Right hindlimb (tissue), 1 donor: ENCODE results near the gene SUCLG2.

ENCODE experiments used
- DNase-seq: peaks from one replicate; pipeline ENCODE4 v3.0.0-alpha.2; 2018

Gene SUCLG2

DNA sequence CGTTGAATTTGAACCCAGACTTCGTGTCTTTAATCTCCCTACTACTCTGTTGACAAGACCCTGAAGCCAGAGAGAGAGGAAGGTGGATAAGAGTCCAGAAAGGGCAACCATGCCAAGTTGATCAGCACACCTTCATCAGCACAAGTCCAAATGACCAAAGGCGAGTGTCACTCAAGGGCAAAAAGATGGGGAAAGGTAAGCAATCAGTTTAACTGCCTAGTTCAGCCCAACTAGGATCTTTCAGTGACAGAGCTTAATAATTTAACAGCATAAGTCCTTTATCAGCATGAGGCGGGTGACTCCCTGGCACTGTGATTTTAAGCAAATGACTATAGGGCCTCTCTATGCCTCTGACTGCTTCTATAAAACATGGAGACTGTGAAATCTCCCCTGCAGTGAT, 6.2 kb downstream of the SUCLG2 start:
- no peak for DNase-seq

- no peak for DNase-seq
These were observed 7.0 kb downstream of the SUCLG2 start for GRCh38 chr3:67647390-67647878.

DNA sequence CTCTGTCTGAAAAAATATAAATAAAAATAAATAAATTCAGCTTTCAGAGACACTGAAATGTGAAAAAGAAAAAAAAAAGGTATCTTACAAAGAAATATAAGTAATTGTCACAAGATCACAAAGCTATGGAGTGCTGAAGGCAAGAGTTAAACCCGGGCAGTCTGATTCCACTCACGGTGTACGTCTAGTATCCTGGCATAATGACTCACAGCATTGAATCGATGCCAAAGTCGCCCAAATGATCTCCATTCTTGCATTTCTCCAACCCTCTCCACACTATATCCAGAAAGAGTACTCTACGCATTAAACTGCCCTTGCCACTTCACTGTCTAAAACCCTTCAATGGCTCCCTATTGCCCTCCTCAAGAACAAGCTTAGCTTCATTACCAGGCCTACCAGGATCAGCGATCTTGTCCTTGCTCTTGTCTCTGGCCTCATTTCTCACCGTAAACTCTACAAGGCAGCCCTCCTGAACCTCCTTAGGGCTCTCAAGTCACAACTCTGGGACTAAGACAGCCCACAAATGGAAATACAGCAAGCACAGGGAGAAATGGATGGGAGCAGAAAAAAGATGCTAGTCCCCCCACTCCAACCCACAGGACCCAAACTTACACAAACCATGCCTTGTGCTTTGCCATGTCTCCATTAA, 7.7 kb downstream of the SUCLG2 start:
- DNase-seq: no peak

GRCh38 chr3:67644827-67645226, 9.6 kb downstream of the SUCLG2 start:
- DNase-seq: no peak

DNA sequence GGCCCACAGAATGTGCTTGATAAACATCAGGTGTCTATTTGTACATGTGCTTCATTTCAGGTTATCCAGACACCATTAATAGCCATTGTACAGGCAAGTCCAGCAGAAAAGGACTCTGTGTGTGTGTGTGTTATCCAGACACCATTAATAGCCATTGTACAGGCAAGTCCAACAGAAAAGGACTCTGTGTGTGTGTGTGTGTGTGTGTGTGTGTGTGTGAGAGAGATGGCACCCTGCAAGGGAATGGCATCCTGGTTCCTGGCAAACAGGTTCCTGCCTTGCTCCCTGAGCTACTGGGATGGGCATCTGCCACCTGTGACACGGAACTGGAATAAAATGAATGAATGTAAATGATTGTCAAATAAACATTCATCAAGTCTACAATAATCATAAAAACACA, 11.7 kb downstream of the SUCLG2 start:
- no peak for DNase-seq

GRCh38 chr3:67642190-67642589, 12.2 kb downstream of the SUCLG2 start:
- no peak for DNase-seq

GRCh38 chr3:67641451-67641850, 13.0 kb downstream of the SUCLG2 start:
- DNase-seq: no peak

DNA sequence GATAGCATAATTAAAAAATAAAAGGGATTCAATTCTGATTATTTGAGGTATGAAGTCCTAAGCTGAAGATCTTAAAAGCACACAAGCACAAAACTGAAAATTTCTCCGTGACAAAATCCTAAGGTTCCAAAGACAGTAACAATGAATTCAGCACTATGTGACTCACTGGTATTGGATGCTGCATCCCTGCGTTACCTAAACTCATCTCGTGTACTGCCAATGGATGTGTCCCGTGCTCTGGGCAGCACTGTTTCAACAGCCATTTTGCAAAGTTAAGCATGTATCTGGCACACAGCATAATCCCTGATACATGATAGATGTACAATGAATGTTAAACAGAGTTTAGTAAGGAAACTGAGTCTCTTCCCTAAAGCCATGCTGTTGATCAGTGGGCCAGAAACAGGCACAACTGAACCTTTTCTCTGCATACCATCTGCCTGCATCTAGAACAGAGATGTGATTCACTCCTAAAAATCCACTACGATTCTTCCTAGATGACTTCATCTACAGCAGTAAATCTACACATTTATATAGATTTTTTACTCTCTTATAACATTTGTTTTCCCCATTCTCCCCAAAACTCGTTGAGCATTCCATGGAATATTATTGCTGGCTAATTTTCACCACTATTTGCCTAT, 14.3 kb downstream of the SUCLG2 start:
- no peak for DNase-seq

GRCh38 chr3:67637255-67637900, 17.0 kb downstream of the SUCLG2 start:
- DNase-seq: no peak

DNA sequence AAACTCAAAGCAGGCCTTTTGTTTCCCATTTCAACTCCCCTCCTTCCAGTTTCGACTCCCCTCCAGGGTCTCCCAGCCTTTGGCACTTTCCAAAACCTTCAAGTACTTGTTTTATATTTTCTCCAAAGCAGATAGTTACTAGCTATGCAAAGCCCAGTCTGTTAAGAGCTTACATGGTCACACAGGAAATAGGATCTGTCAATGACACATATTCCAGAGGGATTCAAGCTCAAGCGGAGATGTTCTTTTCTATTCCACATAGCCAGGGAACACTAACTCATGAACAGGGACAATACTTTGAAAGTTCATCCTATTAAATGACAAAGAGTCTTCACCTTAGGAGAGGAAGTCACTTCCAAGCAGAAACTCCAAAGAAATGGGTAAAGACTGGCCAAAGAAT, 18.6 kb downstream of the SUCLG2 start:
- DNase-seq: no peak

DNA sequence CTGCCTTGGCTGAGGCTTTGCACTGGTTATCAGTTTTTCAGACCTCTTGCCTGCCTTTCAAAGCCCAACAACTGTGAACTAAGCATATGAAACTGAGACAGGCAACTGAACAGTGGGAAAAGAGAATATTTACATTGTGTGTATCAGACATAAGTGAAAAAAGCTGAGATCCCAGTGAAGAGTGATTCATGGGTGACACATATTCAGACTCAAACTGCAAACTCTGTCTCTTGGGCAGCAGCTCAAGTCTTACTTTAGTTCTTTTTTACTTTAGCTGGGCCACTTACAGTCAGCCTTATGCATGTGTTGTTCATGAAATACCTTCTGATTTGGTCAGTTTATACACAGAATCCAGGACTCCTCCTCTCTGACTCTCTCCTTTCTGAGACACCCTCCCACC, 19.2 kb downstream of the SUCLG2 start:
- no peak for DNase-seq

DNA sequence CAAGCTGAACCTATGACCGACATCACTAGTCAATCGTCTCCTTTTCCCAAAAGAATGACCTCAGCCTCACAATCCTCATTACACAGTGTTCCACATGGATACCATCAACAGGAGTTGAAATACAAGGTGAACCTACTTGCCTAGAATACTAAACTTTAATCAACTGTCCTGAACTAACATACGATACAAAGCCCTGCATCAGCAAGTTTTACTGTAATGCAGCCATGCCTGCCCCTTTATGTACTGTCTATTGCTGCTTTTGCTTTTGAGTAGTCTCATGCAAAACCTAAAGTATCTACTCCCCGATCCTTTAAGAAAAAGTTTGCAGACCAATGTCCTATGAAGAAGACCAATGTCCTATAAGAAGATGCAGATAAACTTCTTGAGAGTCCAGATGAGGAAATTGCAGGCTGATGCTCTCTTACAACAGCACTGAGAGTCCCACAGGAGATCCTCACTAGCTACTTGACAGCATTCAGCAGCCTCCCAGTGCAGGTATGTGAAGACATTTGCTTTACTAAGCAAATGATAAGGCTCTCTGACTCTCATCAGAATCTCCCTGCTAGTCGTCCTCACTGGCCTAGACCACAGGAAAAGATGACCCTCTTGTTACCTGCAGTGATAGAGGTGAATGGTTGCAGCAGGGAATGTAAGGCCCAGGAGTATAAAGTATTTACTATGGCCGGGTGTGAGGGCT, 23.6 kb downstream of the SUCLG2 start:
- DNase-seq: no peak

- DNase-seq: no peak
These were observed 29.7 kb downstream of the SUCLG2 start for GRCh38 chr3:67624687-67625086.

DNA sequence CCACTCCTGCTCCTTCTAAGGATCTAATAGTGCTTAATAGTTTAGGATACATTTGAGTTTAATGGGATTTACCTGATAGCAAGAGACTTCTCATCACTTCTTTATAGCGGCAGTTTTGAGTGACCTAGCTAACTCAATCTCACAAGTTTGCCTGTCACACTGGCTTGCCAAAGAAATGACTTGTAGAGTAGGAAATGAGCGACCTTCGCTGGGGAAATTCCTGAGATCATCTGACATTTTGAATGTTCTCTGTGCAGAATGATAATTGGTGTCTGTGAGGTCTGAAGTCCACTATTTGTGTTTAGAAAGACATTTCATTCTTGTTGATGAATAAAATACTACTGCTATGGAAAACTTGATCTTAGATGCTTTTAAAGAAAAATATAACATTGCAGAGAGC, 30.3 kb downstream of the SUCLG2 start:
- no peak for DNase-seq

DNA sequence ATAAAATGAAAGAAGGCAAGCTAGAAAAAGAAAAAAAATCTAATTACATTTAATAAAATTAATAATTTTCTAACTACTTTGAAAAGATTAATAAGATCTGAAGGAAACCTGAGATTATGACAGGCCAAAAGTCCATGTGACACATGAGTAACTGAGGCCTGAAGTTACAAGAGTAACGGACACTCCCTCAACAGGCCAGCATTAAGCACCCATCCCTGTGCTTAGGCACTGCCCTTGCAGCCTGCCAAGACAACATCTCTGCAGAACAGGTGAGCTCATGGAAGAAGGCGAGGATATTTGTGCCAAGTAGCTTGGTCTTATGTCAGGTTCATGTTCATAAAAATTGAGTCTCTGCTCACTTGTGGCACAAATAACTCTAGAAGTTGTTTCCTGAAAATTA, 31.8 kb downstream of the SUCLG2 start:
- DNase-seq: no peak

DNA sequence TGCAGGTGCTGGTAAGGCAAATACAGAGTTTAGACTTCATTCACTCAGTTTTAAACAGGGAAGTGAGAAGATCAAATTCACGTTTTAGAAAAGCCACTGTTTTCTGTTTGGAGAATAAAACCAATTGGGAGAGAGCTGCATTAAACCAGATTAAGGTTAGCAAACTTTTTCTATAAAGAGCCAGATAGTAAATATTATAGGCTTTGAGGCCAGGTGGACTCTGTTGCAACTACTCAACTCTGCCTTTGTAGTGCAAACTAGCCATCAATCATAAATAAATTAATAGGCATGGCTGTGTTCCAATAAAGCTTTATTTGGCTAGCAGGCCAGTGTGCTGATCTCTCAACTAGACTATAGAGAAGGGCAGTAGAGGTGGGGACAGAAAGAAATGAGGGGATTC, 33.5 kb downstream of the SUCLG2 start:
- DNase-seq: no peak

DNA sequence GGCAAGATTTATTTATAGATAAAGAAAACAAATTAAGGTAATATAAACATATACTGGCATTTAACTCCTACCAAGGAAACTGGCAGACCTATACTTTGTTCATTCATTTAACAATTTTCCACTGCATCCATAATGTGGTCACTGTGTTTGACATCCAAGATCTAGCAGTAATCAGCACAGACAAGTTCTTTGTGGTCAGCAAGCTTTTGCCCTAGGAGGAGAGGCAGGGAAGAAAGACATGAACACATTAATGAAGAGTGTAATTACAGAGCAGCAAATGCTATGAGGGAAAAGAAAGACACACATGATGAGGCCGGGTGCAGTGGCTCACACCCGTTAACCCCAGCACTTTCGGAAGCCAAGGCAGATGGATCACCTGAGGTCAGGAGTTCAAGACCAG, 34.4 kb downstream of the SUCLG2 start:
- DNase-seq: no peak

- DNase-seq: no peak
These were observed 36.9 kb downstream of the SUCLG2 start for GRCh38 chr3:67617518-67617917.

DNA sequence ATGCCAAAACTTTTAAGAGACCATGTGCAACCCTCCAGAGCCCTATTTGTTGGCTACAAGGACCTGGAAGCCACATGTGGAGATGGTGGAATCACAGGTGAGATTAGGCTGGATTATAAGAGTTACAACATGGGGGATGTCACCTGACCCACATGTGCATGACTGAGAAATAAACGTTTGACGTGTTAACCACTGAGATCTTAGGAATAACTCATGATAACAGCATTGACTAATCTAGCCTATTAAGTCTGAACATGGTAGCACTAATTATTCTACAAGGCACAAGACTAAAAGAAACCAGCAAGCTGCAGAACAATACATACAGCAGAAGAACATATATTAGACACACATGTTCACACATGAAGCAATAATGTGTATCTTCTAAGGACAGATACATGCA, 38.4 kb downstream of the SUCLG2 start:
- DNase-seq: no peak

- no peak for DNase-seq
These were observed 40.2 kb downstream of the SUCLG2 start for GRCh38 chr3:67614195-67614594.

GRCh38 chr3:67610458-67610857, 44.0 kb downstream of the SUCLG2 start:
- DNase-seq: no peak

- no peak for DNase-seq
These were observed 44.7 kb downstream of the SUCLG2 start for GRCh38 chr3:67609709-67610108.

DNA sequence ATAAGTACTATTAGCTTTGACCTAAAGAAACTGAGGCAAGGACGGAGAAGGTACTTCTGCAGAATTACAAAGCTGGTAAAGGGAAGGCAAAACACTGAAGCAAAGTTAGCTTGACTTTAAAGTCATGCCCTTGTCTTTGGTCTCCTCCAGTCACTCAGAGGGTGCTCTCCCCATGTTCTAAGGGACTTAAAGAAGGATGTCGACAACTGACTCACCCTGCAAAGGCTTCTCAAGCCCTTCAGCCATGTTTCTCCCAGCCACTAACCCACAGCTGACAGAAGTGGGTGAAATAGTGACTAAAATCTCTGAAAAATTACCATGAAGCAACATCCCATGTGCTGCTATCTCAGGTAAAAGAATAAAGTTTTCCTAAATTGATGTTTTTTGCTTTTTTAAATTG, 46.4 kb downstream of the SUCLG2 start:
- DNase-seq: no peak

- DNase-seq: no peak
These were observed 49.0 kb downstream of the SUCLG2 start for GRCh38 chr3:67605377-67605776.
